ENCODE data around the gene HOXB2.

Gene HOXB2

DNA sequence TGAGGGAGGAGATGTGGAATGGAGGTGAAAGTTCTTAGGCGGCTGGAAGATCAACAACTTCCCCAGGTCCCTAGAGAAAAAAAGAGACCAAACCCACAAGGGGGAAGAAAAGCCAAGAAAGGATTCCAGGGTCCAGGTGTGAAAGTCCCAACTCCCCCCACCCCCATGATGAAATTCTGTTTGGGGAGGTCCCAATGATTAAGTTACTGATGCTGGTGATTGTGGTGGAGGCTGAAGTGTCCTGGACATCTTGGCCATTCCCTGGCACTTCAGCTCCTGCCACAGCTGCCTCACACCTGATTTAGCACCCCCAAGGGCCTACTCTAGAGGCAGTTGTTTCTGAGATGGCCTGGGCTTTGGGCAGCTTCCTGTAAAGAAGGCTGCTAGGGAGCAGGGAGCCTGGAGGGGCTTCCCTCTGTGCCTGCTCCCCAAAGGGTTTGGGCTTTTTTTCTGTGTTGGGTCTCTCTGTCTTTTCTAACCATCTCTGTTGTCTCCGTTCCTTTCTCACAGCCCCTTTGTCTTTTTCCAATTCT is 20.2 kb upstream of the HOXB2 start:
- DNase-seq, result no peak

DNA sequence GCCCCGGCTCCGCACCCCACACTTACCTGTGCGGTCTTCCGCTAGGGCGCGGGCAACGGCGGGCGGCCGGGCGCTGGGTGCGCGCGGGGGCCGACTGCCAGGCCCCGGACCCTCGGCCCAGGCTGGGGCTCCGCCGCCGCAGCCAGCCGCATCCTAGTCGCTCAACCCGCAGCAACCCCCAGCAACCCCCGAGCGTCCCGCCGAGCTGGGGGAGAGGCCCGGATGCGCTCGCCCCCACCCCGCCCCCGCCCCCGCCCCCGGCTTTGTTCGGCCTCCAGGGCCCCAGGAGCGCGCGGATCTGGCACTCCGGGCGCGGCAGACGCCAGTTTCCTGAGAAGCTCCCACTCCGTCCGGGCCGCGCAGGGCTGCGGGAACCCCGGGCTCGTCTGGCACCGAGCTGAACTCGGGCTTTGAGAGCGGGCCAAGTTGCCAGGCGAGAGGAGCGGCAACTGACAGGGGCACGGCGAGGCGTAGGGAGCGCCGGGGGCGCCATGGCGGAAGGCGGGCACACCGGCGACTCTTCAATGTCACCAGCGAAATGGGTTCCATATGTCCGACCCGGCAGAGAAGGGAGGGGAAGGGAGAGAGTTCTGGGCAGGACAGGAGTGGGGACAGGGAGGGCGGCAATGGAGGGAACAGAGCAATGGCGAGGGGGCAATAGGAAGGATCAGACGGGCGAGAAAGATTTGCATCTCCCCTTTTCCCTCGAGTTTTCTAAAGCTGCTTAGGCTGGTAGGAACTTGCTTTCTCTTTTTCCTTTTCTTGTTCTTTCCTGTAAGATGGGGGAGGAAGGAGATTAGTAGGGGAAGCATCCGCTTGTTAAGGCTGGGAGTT is 19.5 kb upstream of the HOXB2 start:
- DNase-seq, result no peak

DNA sequence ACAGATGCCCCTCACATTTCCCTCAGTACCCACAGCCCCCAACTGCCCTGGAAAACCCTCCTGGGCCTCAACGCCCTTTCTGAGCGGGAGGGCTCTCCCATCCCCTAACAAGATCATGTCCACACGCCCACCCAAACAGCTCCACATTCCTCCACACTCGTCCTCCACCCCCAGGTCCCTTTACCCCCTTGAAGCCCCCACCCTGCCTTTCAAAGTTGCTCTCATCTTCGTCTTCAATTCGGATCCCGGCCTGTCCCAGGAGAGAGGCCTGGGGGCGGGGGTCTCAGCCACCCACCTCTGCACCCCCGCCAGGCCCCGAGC is 18.9 kb upstream of the HOXB2 start:
- no peak for DNase-seq

DNA sequence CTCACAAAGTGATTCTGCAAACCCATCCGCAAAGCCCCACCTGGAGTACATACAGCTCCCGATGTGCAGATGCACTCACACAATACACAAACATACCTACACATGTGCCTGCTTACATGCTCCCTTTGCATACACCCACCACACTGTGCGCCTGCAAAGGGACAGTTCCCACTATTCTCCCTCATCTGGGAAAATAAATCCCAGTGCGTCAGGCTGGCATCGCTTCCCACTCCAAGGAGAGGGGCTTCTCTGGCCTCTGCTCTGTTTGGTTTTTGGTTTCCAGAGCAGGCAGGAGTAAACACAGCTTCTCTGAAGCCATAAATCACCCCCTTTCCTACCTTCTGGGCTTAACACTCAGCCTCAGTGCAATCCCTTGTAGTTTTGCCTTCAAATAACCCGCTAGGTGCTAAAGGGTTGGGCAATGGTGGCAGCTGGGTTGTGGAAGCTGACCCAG is 18.5 kb upstream of the HOXB2 start:
- DNase-seq, result no peak

DNA sequence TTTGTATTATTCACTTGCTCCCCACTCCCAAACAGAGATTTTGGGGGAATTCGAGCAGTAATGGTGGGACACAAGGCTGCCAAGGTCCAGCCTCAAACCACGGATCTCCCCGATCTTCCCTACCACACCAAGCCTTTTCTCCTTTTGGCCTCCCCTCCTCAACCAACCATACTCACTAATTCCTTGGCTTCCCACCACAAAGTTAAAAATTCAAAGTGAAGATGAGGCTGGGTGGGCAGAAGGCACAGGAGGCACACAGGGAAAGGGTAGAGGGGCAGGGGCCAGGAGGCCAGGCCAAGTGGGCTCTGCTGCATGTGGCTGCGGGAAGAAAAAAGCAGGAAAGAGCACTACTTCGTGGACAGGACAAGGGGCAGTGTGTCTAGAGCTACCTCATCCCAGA is 18.0 kb upstream of the HOXB2 start:
- DNase-seq, result no peak

DNA sequence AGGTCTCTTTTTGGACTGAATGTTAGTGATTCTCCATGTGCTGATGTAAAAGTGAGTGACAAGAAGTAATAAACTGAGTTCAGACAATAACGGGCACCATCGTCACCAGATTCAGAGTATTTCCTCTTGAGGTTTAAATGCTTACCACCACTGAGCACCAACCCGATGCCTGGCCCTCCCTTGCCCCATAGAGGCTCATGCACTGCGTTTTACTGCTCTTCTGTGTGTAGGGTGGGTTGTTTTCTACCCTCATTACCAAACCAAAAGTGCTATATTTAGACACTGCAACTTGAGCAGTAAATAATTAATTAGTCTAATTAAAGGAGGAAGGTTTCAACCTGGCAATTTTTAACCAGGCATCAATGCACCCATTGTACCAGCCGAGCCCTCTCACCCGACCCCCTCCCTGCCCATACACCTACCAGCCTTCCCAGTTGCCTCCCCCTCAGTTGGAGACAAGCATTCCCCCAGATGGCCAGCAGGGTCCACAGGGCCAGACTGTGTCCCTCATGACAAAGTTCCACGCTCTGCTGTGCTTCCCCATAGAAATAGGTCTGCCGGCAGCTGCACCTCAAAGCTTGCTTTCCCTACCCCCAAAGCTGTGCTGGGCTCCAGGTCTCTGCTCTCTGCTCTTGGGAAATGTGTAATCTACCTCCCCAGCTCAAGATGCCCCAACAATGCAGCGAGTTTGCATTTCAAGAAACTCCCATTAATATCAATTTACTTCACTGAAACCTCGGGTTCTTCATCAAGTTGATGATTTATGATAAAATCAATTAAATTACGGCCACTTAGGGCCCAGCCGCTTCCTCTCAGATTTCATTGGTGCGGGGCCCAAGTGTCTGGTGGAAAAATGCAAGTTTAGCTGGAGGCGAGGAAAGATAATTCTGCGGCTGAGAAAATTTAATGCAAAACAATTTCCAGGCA is 17.2 kb upstream of the HOXB2 start:
- no peak for DNase-seq

DNA sequence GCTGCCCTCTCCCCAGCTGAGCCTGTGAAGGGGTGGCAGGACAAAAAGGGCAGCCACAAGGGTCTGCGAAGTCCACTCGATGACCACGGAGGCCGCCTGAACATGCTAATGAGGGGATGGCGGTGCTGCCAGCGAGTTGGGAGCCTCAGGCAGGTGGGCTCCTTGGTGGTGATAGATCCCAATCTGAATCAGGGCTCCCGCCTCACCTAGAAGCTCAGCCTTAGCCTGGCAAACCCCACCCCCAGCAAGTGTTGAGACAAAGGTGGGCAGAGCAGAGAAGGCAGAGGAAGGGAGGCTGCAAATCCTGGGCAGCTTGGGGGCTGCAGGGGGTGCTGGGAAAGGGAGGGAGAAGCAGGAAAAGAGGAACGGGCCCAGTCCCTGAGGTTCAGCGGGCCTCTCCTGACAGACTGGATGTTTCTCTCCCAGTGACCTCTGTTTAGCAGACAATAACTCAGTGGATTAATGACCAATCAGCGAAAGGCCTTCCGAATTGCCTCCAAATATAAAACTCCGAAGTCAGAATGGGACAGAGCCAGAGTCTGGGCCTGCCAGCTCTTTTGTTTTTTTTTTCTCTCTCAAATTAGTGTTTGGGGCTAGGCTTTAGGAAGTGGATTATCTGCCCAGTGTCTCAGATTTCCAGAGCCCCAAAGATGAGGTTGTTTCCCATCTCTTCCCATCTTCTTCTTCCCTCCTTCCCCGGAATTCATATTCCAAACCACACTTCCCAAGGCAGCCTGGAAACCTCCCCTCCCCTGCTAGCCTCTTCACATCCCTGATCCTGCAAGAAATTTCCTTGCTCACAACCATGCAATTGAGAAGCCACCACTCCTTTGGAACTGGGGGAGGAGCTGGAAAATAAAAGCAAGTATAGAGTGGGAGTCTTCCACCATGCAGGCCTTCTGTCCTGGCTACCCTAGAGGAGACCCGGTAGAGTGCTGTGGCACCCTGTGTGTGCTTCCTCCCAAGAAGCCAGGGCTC is 15.2 kb upstream of the HOXB2 start:
- no peak for DNase-seq

DNA sequence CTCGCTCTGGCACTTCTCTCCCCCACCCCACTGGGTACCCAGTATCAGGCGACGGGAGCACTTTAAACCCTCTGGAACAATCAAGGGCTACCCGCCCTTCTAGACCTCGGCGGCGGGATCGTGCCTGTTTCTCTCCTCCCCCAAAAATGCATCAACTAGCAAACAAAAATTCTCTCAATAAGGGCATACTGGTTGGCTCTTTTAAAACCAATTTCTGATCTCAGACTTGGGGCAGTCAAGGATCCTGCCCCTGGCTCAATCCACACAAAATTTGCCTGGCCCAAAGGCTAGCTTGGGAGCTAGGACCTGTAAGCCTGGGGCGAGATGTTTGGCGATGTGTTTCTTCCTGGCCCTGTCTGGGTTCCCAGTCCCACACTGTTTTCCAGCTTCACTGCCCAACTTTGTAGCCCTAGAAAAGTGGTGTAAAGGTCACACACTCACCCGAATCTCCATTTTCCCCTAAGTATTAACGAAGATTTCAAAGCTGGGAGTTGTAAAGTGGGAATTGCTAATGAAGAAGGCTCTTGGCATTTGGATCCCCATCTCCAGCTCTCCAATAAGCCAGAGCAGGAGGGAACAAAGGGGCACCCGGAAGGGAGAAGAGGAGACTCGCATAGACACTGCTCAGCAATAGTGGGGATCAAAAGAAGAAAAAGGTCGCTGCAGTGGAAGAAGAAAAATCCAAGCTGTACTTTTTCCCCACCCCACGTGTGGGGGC is 14.4 kb upstream of the HOXB2 start:
- no peak for DNase-seq

DNA sequence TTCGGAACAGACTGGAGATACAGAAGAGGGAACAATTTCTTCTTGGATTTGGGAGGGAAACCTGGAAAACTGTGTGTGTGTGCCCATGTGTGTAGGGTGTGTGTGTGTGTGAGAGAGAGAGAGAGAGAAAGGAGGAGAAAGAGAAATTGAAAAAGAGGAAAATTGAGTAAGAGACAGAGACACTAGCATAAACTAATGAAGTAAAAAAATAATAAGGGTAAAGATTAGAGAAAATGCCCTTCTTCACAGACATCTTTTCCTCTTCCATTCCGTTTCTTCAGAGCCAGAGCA is 13.9 kb upstream of the HOXB2 start:
- no peak for DNase-seq

DNA sequence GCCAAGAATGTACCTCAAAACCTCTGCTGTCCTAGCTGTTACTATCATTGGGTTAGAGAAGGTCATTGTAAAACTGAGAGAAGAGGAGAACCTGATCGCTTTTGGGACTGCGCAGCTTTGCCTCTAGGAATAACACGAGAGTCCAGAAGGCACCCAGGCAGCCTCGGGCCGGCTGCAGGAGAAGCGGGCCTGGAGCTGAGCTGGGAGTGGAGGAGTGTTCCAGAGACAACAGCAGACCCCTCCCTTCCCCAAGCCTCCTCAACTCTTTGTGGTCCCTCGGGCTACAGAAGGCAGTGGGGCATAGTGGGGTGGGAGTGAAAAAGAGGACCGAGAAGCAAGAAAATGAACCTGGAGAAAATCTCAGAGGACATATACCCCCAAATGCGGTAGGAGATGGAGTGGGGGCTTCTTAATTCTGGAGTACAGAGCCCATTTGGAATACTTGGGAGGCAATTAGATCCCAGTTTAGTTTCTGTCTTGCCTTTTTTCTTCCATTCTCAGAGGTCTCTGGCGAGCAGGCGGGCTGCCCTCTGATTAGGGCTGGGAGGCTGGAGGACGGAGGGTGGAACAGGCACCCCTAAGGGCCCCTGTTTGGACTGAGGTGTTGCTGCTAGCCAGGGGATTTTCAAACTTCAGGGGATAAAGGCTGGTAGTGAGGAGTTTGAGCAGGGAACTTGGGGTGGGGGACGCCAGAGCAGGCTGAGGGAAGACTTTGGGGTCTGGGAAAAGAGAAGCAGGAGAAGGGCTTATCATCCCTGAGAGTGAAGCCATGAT is 13.3 kb upstream of the HOXB2 start:
- DNase-seq, result no peak

DNA sequence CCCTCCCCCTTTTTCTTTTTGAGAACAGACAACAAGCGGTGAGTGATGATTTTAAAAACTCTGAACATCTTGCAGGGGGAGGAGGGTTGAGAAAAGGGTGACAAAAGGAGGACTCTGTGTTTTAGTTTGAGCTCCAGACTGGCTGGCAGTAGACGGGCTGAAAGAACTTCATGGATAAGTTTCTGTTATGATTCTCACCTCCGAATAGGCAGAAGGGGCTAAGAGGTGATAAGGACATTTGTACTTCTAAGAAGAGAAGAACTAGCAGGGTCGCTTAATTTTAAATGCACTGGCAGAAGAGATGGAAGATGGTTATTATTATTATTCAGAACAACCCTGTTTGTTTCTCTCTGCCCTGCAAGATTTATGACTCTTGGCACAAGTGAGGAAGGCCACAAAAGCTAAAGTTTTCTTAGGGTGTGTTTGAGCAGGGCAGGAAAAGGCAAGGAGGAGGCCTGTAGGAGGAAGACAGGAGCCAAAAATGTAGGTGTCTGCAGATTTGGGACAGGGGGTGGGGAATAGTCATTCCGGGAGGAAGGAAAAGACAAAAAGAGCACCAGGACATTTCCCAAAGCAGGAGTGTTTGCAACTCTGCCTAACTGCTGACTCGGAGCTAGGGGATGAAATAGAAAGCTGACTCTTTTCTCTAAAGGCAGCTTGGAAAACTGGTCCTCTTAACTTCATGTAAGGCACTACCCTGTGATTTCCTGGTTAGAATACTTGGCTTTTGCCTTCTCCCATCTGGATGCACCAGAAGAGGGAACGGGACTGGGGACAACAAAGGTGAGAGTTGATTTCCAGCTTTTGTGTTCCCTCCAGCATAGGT is 11.9 kb upstream of the HOXB2 start:
- no peak for DNase-seq

DNA sequence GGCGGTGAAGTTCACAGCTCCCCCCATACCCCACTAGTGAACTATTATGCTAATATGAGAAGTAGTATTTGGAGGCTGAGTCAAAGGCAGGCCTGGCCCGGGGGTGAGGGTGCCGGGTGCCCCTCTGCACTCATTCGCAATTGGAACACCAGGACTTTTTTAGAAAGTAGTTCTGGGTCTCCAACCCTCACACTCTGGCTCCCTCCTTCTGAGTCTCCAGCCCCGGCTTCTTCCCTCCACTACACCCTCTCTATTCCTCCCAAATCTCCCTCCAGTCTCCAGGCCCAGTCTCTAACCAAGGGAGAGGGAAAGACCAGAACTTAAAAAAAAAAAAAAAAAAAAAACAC is 11.3 kb upstream of the HOXB2 start:
- no peak for DNase-seq

DNA sequence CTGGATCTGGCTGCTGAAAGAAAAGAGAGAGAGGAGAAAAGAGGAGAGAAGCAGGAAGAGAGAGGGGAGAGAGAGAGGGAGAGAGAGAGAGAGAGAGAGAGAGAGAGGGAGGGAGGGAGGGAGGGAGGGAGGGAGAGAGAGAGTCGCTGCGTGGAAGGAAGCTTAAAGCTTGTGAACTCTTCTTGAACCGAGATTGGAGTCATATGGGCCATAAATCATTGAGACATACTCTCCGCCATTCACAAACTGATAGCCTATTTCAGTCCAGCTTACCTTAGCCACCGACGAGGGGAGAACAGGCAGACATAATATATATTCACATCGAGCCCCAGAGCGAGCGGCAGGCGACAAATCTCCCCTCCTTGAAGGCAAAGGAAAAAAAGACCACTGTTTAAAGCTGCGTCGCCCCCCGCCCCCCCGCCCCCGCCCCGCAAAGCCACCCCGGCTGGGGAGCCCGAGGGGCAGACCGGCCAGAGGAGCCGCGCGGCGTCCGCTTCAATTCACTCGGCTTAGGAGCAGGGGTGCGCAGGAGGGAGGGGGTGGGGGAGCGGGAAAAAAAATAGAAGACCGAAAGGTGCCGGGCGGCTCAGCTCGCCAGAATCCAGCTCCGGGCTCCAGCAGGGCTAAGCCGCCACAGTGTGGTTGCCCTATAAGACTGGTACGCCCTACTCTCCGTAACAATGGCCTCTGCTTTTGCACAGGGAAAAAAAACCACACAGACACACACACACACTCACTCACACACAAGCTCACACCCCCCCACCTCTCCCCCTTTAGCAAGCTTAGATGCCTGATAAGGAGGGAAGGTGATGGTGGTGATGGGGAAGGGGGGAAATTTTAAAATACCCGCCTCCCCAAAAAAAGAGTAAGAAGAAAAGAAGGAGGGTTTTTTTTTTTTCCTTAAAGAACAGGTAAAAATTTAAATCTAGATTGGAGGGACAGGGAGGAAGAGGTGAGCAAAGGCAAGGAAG is 10.6 kb upstream of the HOXB2 start:
- no peak for DNase-seq

DNA sequence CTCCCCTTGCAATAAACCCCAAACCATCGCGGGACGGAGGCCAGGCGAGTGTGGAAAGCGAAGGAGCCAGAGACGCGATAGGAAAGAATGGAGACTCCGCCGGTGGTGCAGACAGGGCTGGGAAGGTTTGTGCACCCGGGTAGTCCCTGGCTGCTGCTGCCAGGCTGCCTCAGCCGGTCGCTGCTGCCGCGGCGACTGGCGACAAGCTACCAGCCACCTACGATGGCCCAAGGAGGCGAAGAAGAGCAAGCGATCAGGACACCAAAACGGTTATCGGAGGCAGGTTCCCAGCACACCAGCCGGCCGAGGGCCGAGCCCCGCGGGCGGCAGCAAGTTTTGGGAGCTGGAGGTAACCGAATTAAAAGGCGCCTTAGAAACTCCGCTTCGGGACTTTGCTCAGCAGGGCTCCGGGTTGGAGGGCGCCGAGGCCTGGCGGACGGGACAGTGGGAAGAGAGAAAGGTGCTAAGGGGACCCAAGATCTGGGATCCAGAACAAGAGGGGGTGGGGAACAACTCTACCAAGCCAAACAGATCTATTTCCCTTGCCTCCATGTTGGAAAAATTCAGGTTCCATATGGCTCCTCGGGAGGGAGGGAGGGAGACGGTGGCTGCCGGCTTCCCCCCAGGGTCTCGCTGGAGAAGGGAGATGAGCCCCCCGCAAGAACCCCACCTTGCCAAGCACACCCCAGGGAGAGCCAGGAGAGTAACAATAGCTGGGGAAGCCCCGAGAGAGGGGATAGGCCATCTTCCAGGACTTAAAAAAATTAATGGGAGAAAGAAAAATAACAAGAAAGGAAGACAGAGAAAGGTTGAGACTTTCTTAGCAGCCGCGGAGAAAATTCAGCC is 9.7 kb upstream of the HOXB2 start:
- no peak for DNase-seq

DNA sequence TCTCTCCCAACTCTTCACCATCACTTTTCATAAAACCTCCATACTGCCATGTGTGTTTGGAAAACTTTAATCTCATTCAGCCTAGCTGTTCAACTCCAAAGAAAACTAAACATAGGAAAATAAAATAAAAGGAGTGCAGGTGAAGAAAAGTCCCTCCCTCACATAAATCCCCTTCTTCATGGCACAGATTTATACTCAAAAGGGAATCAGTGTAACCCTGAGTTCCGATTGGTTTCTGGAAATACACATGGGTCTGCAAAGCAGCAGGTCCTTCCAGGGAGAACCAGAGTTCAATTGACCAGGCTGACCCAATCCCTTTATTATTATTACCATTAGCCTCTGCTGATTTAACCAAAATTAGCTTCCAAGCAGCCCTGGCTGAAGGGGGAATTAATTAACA is 8.9 kb upstream of the HOXB2 start:
- no peak for DNase-seq

DNA sequence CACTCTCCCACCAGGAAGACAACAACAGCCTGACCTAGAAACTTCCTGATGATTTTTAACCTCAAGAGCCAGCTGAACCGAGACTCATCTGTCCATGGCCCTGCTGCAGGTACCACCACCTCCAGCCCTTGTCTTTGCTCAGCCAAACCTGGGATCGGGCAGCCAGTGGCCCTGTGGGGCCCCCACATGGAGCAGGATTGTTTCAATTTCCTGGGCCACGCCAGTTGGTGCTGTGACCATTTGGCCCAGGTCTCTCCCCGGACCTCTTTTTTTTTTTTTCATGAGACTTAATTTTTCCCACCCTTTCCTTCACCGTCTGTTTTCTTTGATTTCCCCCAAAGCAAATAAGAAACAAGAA is 8.3 kb upstream of the HOXB2 start:
- DNase-seq, result no peak

DNA sequence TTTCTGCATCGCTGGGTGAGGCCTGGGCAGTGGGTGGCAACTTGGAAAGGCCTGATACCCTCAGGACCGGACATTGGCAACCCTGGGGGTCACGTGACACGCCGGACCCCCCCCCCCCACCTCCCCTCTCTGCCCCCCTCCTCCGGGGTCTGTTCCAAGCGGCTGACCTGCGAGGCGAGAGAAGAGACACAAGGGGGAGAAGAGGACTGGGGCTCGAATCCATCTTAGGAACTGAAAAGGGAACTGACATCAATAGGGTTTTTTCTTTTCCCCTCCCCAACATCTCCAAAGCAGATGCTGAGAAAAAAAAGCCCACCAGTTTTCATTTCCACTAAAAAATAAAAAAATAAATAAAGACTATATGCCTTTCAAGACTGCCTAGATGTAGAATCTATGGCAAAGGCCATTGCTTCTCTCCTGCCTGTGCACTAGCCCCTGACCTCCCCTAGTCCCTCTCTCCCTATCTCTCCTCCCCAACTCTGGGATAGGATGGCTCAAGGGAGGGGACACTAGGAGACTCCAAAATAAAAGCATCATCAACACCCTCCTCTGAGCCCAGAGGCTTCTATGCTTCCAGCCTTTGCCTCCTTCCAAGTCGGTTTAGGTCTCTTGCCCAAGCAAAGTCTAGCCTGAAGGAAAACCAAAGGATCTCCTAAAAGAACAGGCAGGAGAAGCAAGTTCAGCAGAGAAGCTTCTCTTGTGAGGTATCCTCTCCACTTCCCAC is 7.7 kb upstream of the HOXB2 start:
- no peak for DNase-seq

Measured in OCI-M1 (cell line).